PC-3 (cell line): ENCODE results near the gene GABPA. TPM values are rescaled to one million over a fixed set of nuclear protein-coding genes. Genes with fewer than 3 reads are reported as not detected.

Source experiments
- ATAC-seq: fragments of 200-7000 bp; cut with Tn5 transposase; 2 replicates; pipeline ENCODE4 v1.9.1; 2020; ENCODE audit warnings: mild to moderate bottlenecking, moderate library complexity
- BruUV-seq: library from RNA; stranded (reverse); fragments of 400-500 nt; replicated peaks from 2 replicates; lab custom pipeline; 2021; lab: Mats Ljungman, UMichigan
- CTCF ChIA-PET: fragments of 300-600 bp; sonication (Branson Sonifier 250); formaldehyde crosslinking; loops from one replicate; lab custom pipeline; 2022; ENCODE audit warnings: antibody characterized with exemption; lab: Charles Lee
- POLR2A ChIA-PET: fragments of 300-600 bp; sonication (Branson Sonifier 250); formaldehyde crosslinking; loops from one replicate; lab custom pipeline; 2022; ENCODE audit warnings: antibody characterized with exemption; ENCODE audit not compliant: unreplicated experiment; lab: Charles Lee
- DNase-seq: peaks from one replicate; pipeline ENCODE4 v3.0.0-alpha.2; 2015
- H2AFZ ChIP-seq: fragments of 300-600 bp; sonication (generic); 2 replicates; pipeline ENCODE4 v1.6.0; 2016; ENCODE audit warnings: antibody characterized with exemption, low read length
- H3F3A ChIP-seq: fragments of 300-600 bp; sonication (generic); one replicate; pipeline ENCODE4 v1.6.0; 2017; ENCODE audit warnings: antibody characterized with exemption, low read length, control low read depth, mild to moderate bottlenecking; ENCODE audit not compliant: unreplicated experiment
- H3K27ac ChIP-seq: fragments of 300-600 bp; sonication (generic); 2 replicates; pipeline ENCODE4 v1.5.1; 2016; ENCODE audit warnings: mild to moderate bottlenecking, low read length
- H3K27me3 ChIP-seq: fragments of 300-600 bp; sonication (generic); 2 replicates; pipeline ENCODE4 v1.6.1; 2016; ENCODE audit warnings: low read length, mixed read lengths
- H3K36me3 ChIP-seq: fragments of 300-600 bp; sonication (generic); 2 replicates; pipeline ENCODE4 v1.6.1; 2016; ENCODE audit warnings: low read depth, mixed run types, low read length, mixed read lengths
- H3K4me1 ChIP-seq: fragments of 300-600 bp; sonication (generic); 2 replicates; pipeline ENCODE4 v1.5.1; 2016; ENCODE audit warnings: low read length; ENCODE audit not compliant: insufficient read depth
- H3K4me2 ChIP-seq: fragments of 300-600 bp; sonication (generic); 2 replicates; pipeline ENCODE4 v1.6.0; 2016; ENCODE audit warnings: low read length
- H3K4me3 ChIP-seq: fragments of 300-600 bp; sonication (generic); 2 replicates; pipeline ENCODE4 v1.5.1; 2016; ENCODE audit warnings: mild to moderate bottlenecking, low read length, mixed read lengths
- H3K79me2 ChIP-seq: fragments of 300-600 bp; sonication (generic); 2 replicates; pipeline ENCODE4 v1.6.1; 2017; ENCODE audit warnings: low read length, mixed read lengths
- H3K9ac ChIP-seq: fragments of 300-600 bp; sonication (generic); 2 replicates; pipeline ENCODE4 v1.6.0; 2016; ENCODE audit warnings: mild to moderate bottlenecking, low read length
- H3K9me2 ChIP-seq: fragments of 300-600 bp; sonication (generic); replicated peaks from 2 replicates; pipeline ENCODE4 v1.6.1; 2016; ENCODE audit warnings: mixed run types, low read length, mixed read lengths
- H3K9me3 ChIP-seq: fragments of 300-600 bp; sonication (generic); 2 replicates; pipeline ENCODE4 v1.6.1; 2016; ENCODE audit warnings: low read length, mixed read lengths
- H4K20me1 ChIP-seq: fragments of 300-600 bp; sonication (generic); 2 replicates; pipeline ENCODE4 v1.6.1; 2016; ENCODE audit warnings: low read length, mixed read lengths
- CTCF ChIP-seq: fragments of 300-600 bp; sonication (generic); conservative IDR thresholded peaks from 2 replicates; pipeline ENCODE4 v1.5.1; 2017; ENCODE audit warnings: antibody characterized with exemption, low read depth, mild to moderate bottlenecking, low read length
- EZH2 ChIP-seq: fragments of 300-600 bp; sonication (generic); IDR thresholded peaks from one replicate; pipeline ENCODE4 v1.6.1; 2017; ENCODE audit warnings: antibody characterized with exemption, mild to moderate bottlenecking, low read length; ENCODE audit not compliant: unreplicated experiment
- EZH2phosphoT487 ChIP-seq: fragments of 300-600 bp; sonication (generic); IDR thresholded peaks from 2 replicates; pipeline ENCODE4 v1.6.1; 2018; ENCODE audit warnings: mild to moderate bottlenecking, antibody characterized with exemption, low read length, borderline replicate concordance
- intact Hi-C: fragments of 100-400 bp; cut with micrococcal nuclease; formaldehyde crosslinking; loops from 2 replicates; pipeline ENCODE4 v1.9.0; 2023
- total RNA-seq: library from RNA; depleted of rRNA; stranded (reverse); fragments of >200 nt; gene quantifications from 2 replicates; pipeline ENCODE4 v1.2.3, GENCODE V29; 2014

The GABPA gene
- total RNA-seq, 1 experiment from 2014 or later = 19.0 TPM

- BruUV-seq = no TSS peak
Observed at GRCh38 chr21:25734654-25734903, 193 bp upstream of the GABPA start.

GRCh38 chr21:25735646-25736597 lies 1.1 kb downstream of the GABPA start:
- no peaks in the 10 kb centered on the region for H3K9me2 ChIP-seq
- TF ChIP-seq CTCF = no peak
- no peak for TF ChIP-seq EZH2phosphoT487
- no peak for TF ChIP-seq EZH2
- no peaks in the 10 kb centered on the region for H3K27me3 ChIP-seq
- H3K9ac ChIP-seq = peak overlapping the region; percentile 99
- peak overlapping the region; percentile 94 for H3K4me2 ChIP-seq
- intact Hi-C loops = loop anchor here (1.0 to 10.0 kb wide), 2 partner anchors 128 to 129 kb away; no protein-coding TSS in a partner anchor
- peak overlapping the region; percentile 97 for H3K27ac ChIP-seq
- CTCF ChIA-PET = no interaction called here
- H4K20me1 ChIP-seq = peaks cover 5% of the 10 kb centered on the region; the same call in 1 of the 2 replicates
- BruUV-seq = TSS peak; percentile 29
- no peaks in the 10 kb centered on the region for H3K36me3 ChIP-seq
- peak; percentile 63 for ATAC-seq
- H3F3A ChIP-seq = no peaks in the 10 kb centered on the region
- peaks cover 18% of the 10 kb centered on the region; the same call in 1 of the 2 replicates for H3K4me1 ChIP-seq
- DNase-seq = peak; percentile 77
- POLR2A ChIA-PET = no interaction called here
- H3K4me3 ChIP-seq = peak overlapping the region; percentile 93
- H3K79me2 ChIP-seq = peaks cover 90% of the 10 kb centered on the region
- no peaks in the 10 kb centered on the region for H3K9me3 ChIP-seq
- peak overlapping the region; percentile 90 for H2AFZ ChIP-seq

More at GRCh38 chr21:25734654-25734903, 193 bp upstream of the GABPA start:
- Histone ChIP-seq H3K36me3 (peaks cover 6% of the 10 kb centered on the region), H4K20me1 (peaks cover 5% of the 10 kb centered on the region; the same call in 1 of the 2 replicates), H3K27ac (peak overlapping the region; percentile 97), H3K79me2 (peaks cover 89% of the 10 kb centered on the region), H3K9ac (peak overlapping the region; percentile 99), H3K9me2 (no peaks in the 10 kb centered on the region), H2AFZ (peak overlapping the region; percentile 85), H3F3A (no peaks in the 10 kb centered on the region), H3K4me2 (peak overlapping the region; percentile 94), H3K27me3 (no peaks in the 10 kb centered on the region), H3K4me3 (peak overlapping the region; percentile 93), H3K4me1 (peaks cover 18% of the 10 kb centered on the region; the same call in 1 of the 2 replicates), H3K9me3 (no peaks in the 10 kb centered on the region)
- POLR2A ChIA-PET = no interaction called here
- TF ChIP-seq EZH2 = no peak
- TF ChIP-seq EZH2phosphoT487 = no peak
- TF ChIP-seq CTCF = no peak
- ATAC-seq (no peak), DNase-seq (no peak)
- intact Hi-C loops = loop anchor here (10.0 kb wide), 1 partner anchor 130 kb away; no protein-coding TSS in a partner anchor
- CTCF ChIA-PET = no interaction called here

- Histone ChIP-seq H3F3A (no peaks in the 10 kb centered on the region), H3K4me3 (0 out of 2 replicates have a peak overlapping the region, but pooled peaks have one; percentile 93), H3K79me2 (peaks cover 75% of the 10 kb centered on the region), H3K4me2 (peak overlapping the region; percentile 94; the same call in 1 of the 2 replicates), H3K4me1 (peaks cover 11% of the 10 kb centered on the region; the same call in 1 of the 2 replicates), H3K27ac (no peak overlapping the region), H3K36me3 (peaks cover 2% of the 10 kb centered on the region; the same call in 1 of the 2 replicates), H3K9ac (no peak overlapping the region), H4K20me1 (peaks cover 5% of the 10 kb centered on the region; the same call in 1 of the 2 replicates), H3K27me3 (no peaks in the 10 kb centered on the region), H3K9me3 (no peaks in the 10 kb centered on the region), H3K9me2 (no peaks in the 10 kb centered on the region), H2AFZ (no peak overlapping the region)
- no peak for TF ChIP-seq CTCF
- TF ChIP-seq EZH2phosphoT487 = no peak
- no peak for TF ChIP-seq EZH2
- ATAC-seq (no peak), DNase-seq (no peak)
- ChIA-PET POLR2A (no interaction called here), CTCF (no interaction called here)
- no TSS peak for BruUV-seq
- intact Hi-C loops = loop anchor here (10.0 kb wide), 1 partner anchor 127 kb away; no protein-coding TSS in a partner anchor
Observed at GRCh38 chr21:25737421-25737820, 2.6 kb downstream of the GABPA start.
